NCI-H510A (cell line): ENCODE measurements around the gene NTM.

Source experiments
- DNase-seq: peaks from one replicate; lab custom pipeline; 2025; lab: John Stamatoyannopoulos, UW

NTM gene

GRCh38 chr11:132217856-132218255, 847.4 kb downstream of the NTM start:
- DNase-seq = no peak

GRCh38 chr11:132220474-132220873, 850.1 kb downstream of the NTM start:
- DNase-seq = no peak

- DNase-seq = no peak
These were observed 851.9 kb downstream of the NTM start for GRCh38 chr11:132222345-132222744.

- no peak for DNase-seq
These were observed 856.1 kb downstream of the NTM start for GRCh38 chr11:132226522-132226921.

- DNase-seq = no peak
These were observed 858.4 kb downstream of the NTM start for GRCh38 chr11:132228746-132229325.

- no peak for DNase-seq
These were observed 861.4 kb downstream of the NTM start for GRCh38 chr11:132231656-132232347.

GRCh38 chr11:132234878-132235277, 864.5 kb downstream of the NTM start:
- no peak for DNase-seq

- DNase-seq = no peak
These were observed 867.4 kb downstream of the NTM start for GRCh38 chr11:132237781-132238180.

- DNase-seq = no peak
These were observed 868.0 kb downstream of the NTM start for GRCh38 chr11:132238331-132238866.

- no peak for DNase-seq
These were observed 870.0 kb downstream of the NTM start for GRCh38 chr11:132240374-132240773.

GRCh38 chr11:132242632-132243031, 872.2 kb downstream of the NTM start:
- DNase-seq = no peak

- DNase-seq = no peak
These were observed 874.4 kb downstream of the NTM start for GRCh38 chr11:132244846-132245245.

GRCh38 chr11:132245403-132246385, 875.3 kb downstream of the NTM start:
- no peak for DNase-seq

GRCh38 chr11:132248580-132248979, 878.2 kb downstream of the NTM start:
- DNase-seq = no peak

GRCh38 chr11:132249256-132249655, 878.8 kb downstream of the NTM start:
- DNase-seq = no peak

- no peak for DNase-seq
These were observed 880.6 kb downstream of the NTM start for GRCh38 chr11:132251061-132251460.

- no peak for DNase-seq
These were observed 883.3 kb downstream of the NTM start for GRCh38 chr11:132253469-132254264.

- DNase-seq = no peak
These were observed 884.5 kb downstream of the NTM start for GRCh38 chr11:132254906-132255305.

GRCh38 chr11:132256528-132257279, 886.3 kb downstream of the NTM start:
- no peak for DNase-seq

GRCh38 chr11:132257871-132258270, 887.5 kb downstream of the NTM start:
- DNase-seq = no peak

GRCh38 chr11:132258875-132259274, 888.5 kb downstream of the NTM start:
- no peak for DNase-seq
